GM12872 (cell line): Measurements from ENCODE around the gene ACP2.

Experiments used
- CTCF ChIP-seq: IDR thresholded peaks from 3 replicates; pipeline ENCODE4 v1.5.1; 2011; ENCODE audit warnings: low read depth, mild to moderate bottlenecking, low read length, moderate library complexity; ENCODE audit not compliant: insufficient read depth

ACP2 gene

GRCh38 chr11:47267876-47268275, 19.3 kb upstream of the ACP2 start:
- TF ChIP-seq CTCF = no peak

GRCh38 chr11:47264521-47264920, 15.9 kb upstream of the ACP2 start:
- no peak for TF ChIP-seq CTCF

- TF ChIP-seq CTCF = no peak
Observed at GRCh38 chr11:47264119-47264518, 15.5 kb upstream of the ACP2 start.

- no peak for TF ChIP-seq CTCF
Observed at GRCh38 chr11:47261291-47261800, 12.7 kb upstream of the ACP2 start.

- no peak for TF ChIP-seq CTCF
Observed at GRCh38 chr11:47260366-47260765, 11.8 kb upstream of the ACP2 start.

- TF ChIP-seq CTCF = peak; percentile 69
Observed at GRCh38 chr11:47259232-47259977, 10.8 kb upstream of the ACP2 start.

- no peak for TF ChIP-seq CTCF
Observed at GRCh38 chr11:47258317-47258902, 9.8 kb upstream of the ACP2 start.
